MM.1S (cell line): ENCODE results near the gene IPCEF1.

Experiments
- DNase-seq: peaks from one replicate; pipeline ENCODE4 v3.0.0-alpha.2; 2015
- H2AFZ ChIP-seq: fragments of 300-600 bp; sonication (generic); 2 replicates; pipeline ENCODE4 v1.6.0; 2016; ENCODE audit warnings: antibody characterized with exemption, low read length
- H3F3A ChIP-seq: fragments of 300-600 bp; sonication (generic); 2 replicates; pipeline ENCODE4 v1.6.1; 2016; ENCODE audit warnings: mild to moderate bottlenecking, antibody characterized with exemption, low read length, moderate library complexity, mixed read lengths; ENCODE audit not compliant: insufficient read depth
- H3K27ac ChIP-seq: fragments of 300-600 bp; sonication (generic); 2 replicates; pipeline ENCODE4 v1.5.1; 2016; ENCODE audit warnings: mild to moderate bottlenecking, low read length
- H3K27me3 ChIP-seq: fragments of 300-600 bp; sonication (generic); replicated peaks from 2 replicates; pipeline ENCODE4 v1.6.0; 2016; ENCODE audit warnings: low read length; ENCODE audit not compliant: insufficient read depth
- H3K36me3 ChIP-seq: fragments of 300-600 bp; sonication (generic); replicated peaks from 2 replicates; pipeline ENCODE4 v1.6.1; 2016; ENCODE audit warnings: mild to moderate bottlenecking, low read length, mixed read lengths; ENCODE audit not compliant: insufficient read depth
- H3K4me1 ChIP-seq: fragments of 300-600 bp; sonication (generic); 2 replicates; pipeline ENCODE4 v1.6.1; 2016; ENCODE audit warnings: low read length, mixed read lengths
- H3K4me2 ChIP-seq: fragments of 300-600 bp; sonication (generic); 2 replicates; pipeline ENCODE4 v1.6.0; 2016; ENCODE audit warnings: low read depth, low read length
- H3K4me3 ChIP-seq: fragments of 300-600 bp; sonication (generic); 2 replicates; pipeline ENCODE4 v1.5.1; 2016; ENCODE audit warnings: low read length, mixed read lengths
- H3K79me2 ChIP-seq: fragments of 300-600 bp; sonication (generic); 2 replicates; pipeline ENCODE4 v1.6.1; 2016; ENCODE audit warnings: mixed run types, low read length, mixed read lengths
- H3K9ac ChIP-seq: fragments of 300-600 bp; sonication (generic); 2 replicates; pipeline ENCODE4 v1.6.1; 2016; ENCODE audit warnings: low read length, mixed read lengths
- H3K9me2 ChIP-seq: fragments of 300-600 bp; sonication (generic); replicated peaks from 2 replicates; pipeline ENCODE4 v1.6.1; 2016; ENCODE audit warnings: mild to moderate bottlenecking, low read length, mixed read lengths; ENCODE audit not compliant: insufficient read depth
- H3K9me3 ChIP-seq: fragments of 300-600 bp; sonication (generic); replicated peaks from 2 replicates; pipeline ENCODE4 v1.6.1; 2016; ENCODE audit warnings: mild to moderate bottlenecking, low read length, mixed read lengths; ENCODE audit not compliant: insufficient read depth
- H4K20me1 ChIP-seq: fragments of 300-600 bp; sonication (generic); 2 replicates; pipeline ENCODE4 v1.6.1; 2016; ENCODE audit warnings: mild to moderate bottlenecking, low read length, moderate library complexity, mixed read lengths; ENCODE audit not compliant: insufficient read depth
- EZH2 ChIP-seq: fragments of 300-600 bp; sonication (generic); optimal IDR thresholded peaks from 2 replicates; pipeline ENCODE3; 2017; ENCODE audit warnings: low read depth, mild to moderate bottlenecking, antibody characterized with exemption, low read length, mixed read lengths
- EZH2phosphoT487 ChIP-seq: fragments of 300-600 bp; sonication (generic); IDR thresholded peaks from 2 replicates; pipeline ENCODE4 v1.6.1; 2018; ENCODE audit warnings: antibody characterized with exemption, low read length
- TF ChIP-seq, protein P1 (sequence below): fragments of 300-600 bp; sonication (generic); IDR thresholded peaks from 2 replicates; pipeline ENCODE4 v1.5.1; 2016; ENCODE audit warnings: antibody characterized with exemption, low read length, mixed read lengths

IPCEF1 gene

GRCh38 chr6:154222716-154223115, 133.9 kb downstream of the IPCEF1 start:
- Histone ChIP-seq H3K27ac (no peak overlapping the region), H3K79me2 (no peaks in the 10 kb centered on the region), H3K9ac (no peak overlapping the region), H3K27me3 (no peaks in the 10 kb centered on the region), H2AFZ (no peak overlapping the region), H3K36me3 (no peaks in the 10 kb centered on the region), H3K4me1 (no peaks in the 10 kb centered on the region), H3K9me2 (no peaks in the 10 kb centered on the region), H3K9me3 (no peaks in the 10 kb centered on the region), H4K20me1 (no peaks in the 10 kb centered on the region), H3F3A (no peaks in the 10 kb centered on the region), H3K4me3 (no peak overlapping the region), H3K4me2 (no peak overlapping the region)
- no peak for DNase-seq
- TF ChIP-seq, protein P1, sequence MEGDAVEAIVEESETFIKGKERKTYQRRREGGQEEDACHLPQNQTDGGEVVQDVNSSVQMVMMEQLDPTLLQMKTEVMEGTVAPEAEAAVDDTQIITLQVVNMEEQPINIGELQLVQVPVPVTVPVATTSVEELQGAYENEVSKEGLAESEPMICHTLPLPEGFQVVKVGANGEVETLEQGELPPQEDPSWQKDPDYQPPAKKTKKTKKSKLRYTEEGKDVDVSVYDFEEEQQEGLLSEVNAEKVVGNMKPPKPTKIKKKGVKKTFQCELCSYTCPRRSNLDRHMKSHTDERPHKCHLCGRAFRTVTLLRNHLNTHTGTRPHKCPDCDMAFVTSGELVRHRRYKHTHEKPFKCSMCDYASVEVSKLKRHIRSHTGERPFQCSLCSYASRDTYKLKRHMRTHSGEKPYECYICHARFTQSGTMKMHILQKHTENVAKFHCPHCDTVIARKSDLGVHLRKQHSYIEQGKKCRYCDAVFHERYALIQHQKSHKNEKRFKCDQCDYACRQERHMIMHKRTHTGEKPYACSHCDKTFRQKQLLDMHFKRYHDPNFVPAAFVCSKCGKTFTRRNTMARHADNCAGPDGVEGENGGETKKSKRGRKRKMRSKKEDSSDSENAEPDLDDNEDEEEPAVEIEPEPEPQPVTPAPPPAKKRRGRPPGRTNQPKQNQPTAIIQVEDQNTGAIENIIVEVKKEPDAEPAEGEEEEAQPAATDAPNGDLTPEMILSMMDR: no peak
- TF ChIP-seq EZH2 (no peak), EZH2phosphoT487 (no peak)

DNA sequence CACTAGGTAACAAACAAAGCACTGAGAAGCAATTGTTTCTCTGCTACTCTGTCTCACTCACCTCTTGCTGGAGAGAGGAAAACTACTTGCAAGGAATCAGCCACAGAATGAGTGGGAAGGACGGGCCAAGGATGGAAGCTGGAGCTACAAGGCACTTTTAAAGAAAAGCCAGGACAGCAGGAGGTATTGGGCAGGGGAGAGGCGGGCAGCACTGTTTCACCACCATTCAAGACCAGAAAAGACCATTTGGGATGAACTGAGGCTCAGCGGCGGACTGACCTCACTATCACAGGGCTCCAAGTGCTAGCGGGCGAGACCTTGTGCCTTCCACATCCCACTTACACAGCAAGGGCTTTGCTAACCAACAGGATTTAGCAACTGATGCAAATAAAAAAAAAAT, 137.4 kb downstream of the IPCEF1 start:
- Histone ChIP-seq H4K20me1 (no peaks in the 10 kb centered on the region), H3K36me3 (no peaks in the 10 kb centered on the region), H3K9me2 (no peaks in the 10 kb centered on the region), H3K27me3 (no peaks in the 10 kb centered on the region), H3K4me2 (no peak overlapping the region), H3K4me3 (no peak overlapping the region), H3K9ac (no peak overlapping the region), H3K79me2 (no peaks in the 10 kb centered on the region), H3K4me1 (no peaks in the 10 kb centered on the region), H3K9me3 (no peaks in the 10 kb centered on the region), H3F3A (no peaks in the 10 kb centered on the region), H3K27ac (no peak overlapping the region), H2AFZ (no peak overlapping the region)
- DNase-seq: no peak
- TF ChIP-seq EZH2 (no peak), EZH2phosphoT487 (no peak)
- TF ChIP-seq, protein P1: no peak

DNA sequence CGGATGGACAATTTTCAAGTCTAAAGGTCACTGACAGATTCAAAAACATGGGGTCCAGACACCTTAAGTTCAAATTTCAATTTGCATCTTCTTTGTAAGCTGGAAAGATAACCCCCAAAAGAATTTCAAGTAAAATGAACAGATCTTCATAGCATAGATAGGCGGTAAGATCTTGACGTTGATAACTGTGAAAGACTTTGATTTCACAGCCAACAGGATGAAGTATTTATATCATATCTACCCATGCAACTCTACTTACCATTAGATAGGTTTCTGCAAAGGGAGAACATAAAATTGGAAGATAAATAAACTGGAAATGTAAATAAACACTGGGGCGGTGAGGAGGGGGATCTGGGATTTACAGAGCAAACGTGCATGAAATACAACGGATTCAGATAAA, 137.8 kb downstream of the IPCEF1 start:
- DNase-seq: no peak
- H3K9ac ChIP-seq: no peak overlapping the region
- H3K9me2 ChIP-seq: no peaks in the 10 kb centered on the region
- no peaks in the 10 kb centered on the region for H3K27me3 ChIP-seq
- no peak for TF ChIP-seq EZH2
- TF ChIP-seq, protein P1: no peak
- TF ChIP-seq EZH2phosphoT487: no peak
- no peak overlapping the region for H3K4me2 ChIP-seq
- H3K79me2 ChIP-seq: no peaks in the 10 kb centered on the region
- H2AFZ ChIP-seq: no peak overlapping the region
- H3K27ac ChIP-seq: no peak overlapping the region
- no peaks in the 10 kb centered on the region for H3F3A ChIP-seq
- no peaks in the 10 kb centered on the region for H4K20me1 ChIP-seq
- H3K4me3 ChIP-seq: no peak overlapping the region
- no peaks in the 10 kb centered on the region for H3K9me3 ChIP-seq
- H3K36me3 ChIP-seq: no peaks in the 10 kb centered on the region
- no peaks in the 10 kb centered on the region for H3K4me1 ChIP-seq
